ENCODE results near the gene POLA2.
"Not testable (repeated sequence)": the region's sequence is repeated elsewhere in the genome, so short reads cannot be mapped to it uniquely, and the experiment has no call there.

The POLA2 gene

GRCh38 chr11:65241692-65242091, 20.1 kb upstream of the POLA2 start:
- no peak for DNase-seq (ENCODE audit: low read depth in 2 of 2)

- DNase-seq (ENCODE audit: low read depth in 2 of 2), result no peak
Measured at GRCh38 chr11:65242389-65242788, 19.4 kb upstream of the POLA2 start.

- DNase-seq (ENCODE audit: low read depth in 2 of 2), result no peak
Measured at GRCh38 chr11:65243797-65244196, 18.0 kb upstream of the POLA2 start.

GRCh38 chr11:65245046-65245445, 16.7 kb upstream of the POLA2 start:
- DNase-seq (ENCODE audit: low read depth in 2 of 2), result not testable (repeated sequence)

GRCh38 chr11:65246506-65246905, 15.3 kb upstream of the POLA2 start:
- no peak for DNase-seq (ENCODE audit: low read depth in 2 of 2)

GRCh38 chr11:65248184-65248710, 13.5 kb upstream of the POLA2 start:
- DNase-seq (ENCODE audit: low read depth in 2 of 2), result not testable (repeated sequence)

GRCh38 chr11:65251476-65251875, 10.3 kb upstream of the POLA2 start:
- DNase-seq (ENCODE audit: low read depth in 2 of 2), result no peak

- no peak for DNase-seq (ENCODE audit: low read depth in 2 of 2)
Measured at GRCh38 chr11:65254724-65255123, 7.0 kb upstream of the POLA2 start.

GRCh38 chr11:65258988-65259387, 2.8 kb upstream of the POLA2 start:
- DNase-seq (ENCODE audit: low read depth in 2 of 2), result no peak

- DNase-seq (ENCODE audit: low read depth in 2 of 2), result no peak
Measured at GRCh38 chr11:65260302-65260701, 1.5 kb upstream of the POLA2 start.

GRCh38 chr11:65260756-65261590, 789 bp upstream of the POLA2 start:
- DNase-seq (ENCODE audit: low read depth in 2 of 2), result no peak

GRCh38 chr11:65262381-65262680, 569 bp downstream of the POLA2 start:
- no peak for DNase-seq (ENCODE audit: low read depth in 2 of 2)

GRCh38 chr11:65262776-65263175, 1.0 kb downstream of the POLA2 start:
- DNase-seq (ENCODE audit: low read depth in 2 of 2), result no peak

GRCh38 chr11:65264747-65265146, 3.0 kb downstream of the POLA2 start:
- DNase-seq (ENCODE audit: low read depth in 2 of 2), result not testable (repeated sequence)

GRCh38 chr11:65266210-65266609, 4.4 kb downstream of the POLA2 start:
- DNase-seq (ENCODE audit: low read depth in 2 of 2), result no peak

- DNase-seq (ENCODE audit: low read depth in 2 of 2), result no peak
Measured at GRCh38 chr11:65274735-65275682, 13.2 kb downstream of the POLA2 start.

GRCh38 chr11:65275906-65276305, 14.1 kb downstream of the POLA2 start:
- DNase-seq (ENCODE audit: low read depth in 2 of 2), result no peak

GRCh38 chr11:65277631-65278277, 16.0 kb downstream of the POLA2 start:
- no peak for DNase-seq (ENCODE audit: low read depth in 2 of 2)

- no peak for DNase-seq (ENCODE audit: low read depth in 2 of 2)
Measured at GRCh38 chr11:65278356-65278755, 16.6 kb downstream of the POLA2 start.

GRCh38 chr11:65279279-65279678, 17.5 kb downstream of the POLA2 start:
- DNase-seq (ENCODE audit: low read depth in 2 of 2), result no peak

GRCh38 chr11:65279741-65280440, 18.1 kb downstream of the POLA2 start:
- peak; percentile 36 to 54 for DNase-seq (ENCODE audit: low read depth in 2 of 2)
